Activated CD4-positive, alpha-beta T cell treated with anti-CD3 and anti-CD28 coated beads, Interleukin-2, amount 50 U/mL, for 1 hour (primary cell): Measurements from ENCODE around the gene PLA2G2D.

ENCODE experiments used
- DNase-seq: peaks from one replicate; pipeline ENCODE4 v3.0.0-alpha.2; 2020

PLA2G2D gene

DNA sequence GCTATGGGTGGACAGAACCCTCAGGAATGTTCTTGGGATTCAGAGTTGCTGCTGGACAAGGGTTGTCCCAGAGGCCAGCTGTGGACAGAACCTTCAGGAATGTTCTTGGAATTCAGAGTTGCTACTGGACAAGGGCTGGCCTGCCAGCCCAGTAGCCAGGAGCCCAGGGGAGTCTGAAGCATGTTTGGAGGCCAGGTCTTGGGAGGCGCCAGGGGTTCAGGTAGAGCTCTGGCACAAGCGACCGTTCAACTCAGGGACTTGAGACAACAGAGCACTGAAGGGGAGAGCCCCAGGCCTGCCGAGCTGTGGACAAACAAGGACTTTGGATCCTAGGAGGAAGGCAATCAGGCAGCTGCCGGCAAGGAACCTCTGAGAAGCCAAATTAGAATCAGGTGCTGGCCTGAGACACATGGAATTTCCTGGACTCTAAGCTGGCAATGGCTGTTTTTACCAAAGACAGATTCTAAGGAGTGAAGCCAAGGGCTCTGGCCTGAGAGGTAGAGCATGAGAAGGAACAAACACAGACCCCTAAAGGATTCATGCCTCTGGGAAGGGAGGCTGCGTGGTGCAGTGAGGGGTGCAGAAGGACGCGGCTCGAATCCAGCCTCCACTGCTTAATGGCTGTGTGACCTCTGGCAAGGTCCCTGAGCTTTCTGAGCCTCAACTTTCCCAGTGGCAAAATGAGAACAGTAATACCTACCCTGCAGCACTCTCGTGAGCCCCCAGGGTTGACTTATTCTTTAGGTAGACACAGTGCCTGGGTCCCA, 36.0 kb downstream of the PLA2G2D start:
- no peak for DNase-seq

DNA sequence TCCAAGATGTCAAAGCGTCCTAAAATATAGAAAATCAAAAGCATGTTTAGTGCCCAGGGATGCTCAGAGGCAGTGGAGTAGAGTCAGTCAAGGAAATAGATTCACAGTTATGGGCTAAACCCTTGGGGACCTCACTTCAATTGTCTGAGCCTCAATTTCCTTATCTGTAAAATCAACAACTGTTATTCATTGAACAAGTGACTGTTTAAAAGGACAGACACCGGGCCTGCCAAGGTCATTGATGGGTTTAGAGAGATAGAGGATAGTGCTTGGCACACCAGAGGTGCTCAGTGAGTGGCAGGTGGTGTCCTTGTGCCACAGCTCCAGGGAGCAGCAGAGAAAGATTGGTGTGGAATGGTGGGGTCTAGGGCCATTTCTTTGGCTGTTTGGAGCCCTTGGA, 36.6 kb downstream of the PLA2G2D start:
- no peak for DNase-seq

DNA sequence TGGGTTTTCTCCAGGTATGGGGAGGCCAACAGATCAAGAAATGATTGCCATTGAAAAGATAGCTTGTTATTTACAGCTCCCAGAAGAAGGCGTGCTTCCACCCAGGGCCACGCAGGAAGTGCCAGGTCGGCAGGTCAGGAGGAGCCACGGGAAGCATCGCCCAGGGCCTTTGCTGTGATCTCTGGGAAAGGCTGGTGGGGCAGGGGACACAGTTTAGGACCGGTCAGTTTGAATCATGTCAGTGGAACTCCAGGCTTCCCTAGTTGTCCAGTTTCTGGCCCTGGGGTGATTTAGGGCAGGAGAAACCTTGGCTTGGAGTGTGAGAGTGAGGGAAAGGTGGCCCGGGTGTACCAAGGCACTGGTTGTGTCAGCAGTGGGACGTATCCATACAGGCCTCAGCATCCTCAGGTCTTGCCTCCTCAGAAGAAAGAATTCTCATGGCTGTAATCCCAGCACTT, 38.0 kb downstream of the PLA2G2D start:
- no peak for DNase-seq

DNA sequence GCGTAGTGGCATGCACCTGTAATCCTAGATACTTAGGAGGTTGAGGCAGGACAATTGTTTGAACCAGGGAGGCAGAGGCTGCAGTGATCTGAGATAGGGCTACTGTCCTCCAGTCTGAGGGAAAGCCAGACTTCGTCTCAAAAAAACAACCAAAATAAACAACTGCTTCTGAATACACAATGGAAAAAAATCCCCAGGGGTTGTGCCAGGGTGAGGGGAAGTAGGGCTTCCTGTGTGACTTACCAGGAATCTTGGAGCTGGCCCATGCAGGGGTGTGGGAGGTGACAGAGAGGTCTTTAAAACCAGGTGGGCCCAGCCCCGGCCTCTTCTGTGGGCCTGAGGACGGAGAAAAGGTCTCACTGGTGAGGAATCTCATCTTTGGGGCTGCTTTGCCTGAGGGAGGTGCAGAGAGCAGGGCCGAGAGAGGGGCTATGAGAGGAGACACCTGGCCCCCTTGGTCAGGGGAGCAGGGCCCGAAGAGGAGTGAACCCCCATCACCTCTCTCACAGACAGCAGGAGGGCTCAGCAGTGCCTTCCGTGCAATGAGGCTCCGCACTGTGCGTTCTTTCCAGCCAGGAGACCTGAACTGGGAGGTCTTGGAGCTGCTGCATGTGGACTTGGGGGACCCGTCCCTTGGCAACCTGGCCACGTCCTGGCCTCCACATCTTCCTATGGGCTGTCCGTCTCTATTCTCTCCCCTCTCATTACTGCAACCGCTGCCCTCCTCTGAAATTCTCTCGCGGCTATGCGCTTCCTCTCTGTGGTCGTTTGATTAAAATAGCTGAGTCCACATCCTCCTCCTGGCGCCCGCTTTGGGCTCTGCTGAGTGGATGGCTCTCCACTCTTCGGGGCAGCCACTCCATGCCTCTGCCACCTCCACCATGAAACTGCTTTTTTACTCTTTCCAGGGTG, 38.6 kb downstream of the PLA2G2D start:
- DNase-seq = no peak

DNA sequence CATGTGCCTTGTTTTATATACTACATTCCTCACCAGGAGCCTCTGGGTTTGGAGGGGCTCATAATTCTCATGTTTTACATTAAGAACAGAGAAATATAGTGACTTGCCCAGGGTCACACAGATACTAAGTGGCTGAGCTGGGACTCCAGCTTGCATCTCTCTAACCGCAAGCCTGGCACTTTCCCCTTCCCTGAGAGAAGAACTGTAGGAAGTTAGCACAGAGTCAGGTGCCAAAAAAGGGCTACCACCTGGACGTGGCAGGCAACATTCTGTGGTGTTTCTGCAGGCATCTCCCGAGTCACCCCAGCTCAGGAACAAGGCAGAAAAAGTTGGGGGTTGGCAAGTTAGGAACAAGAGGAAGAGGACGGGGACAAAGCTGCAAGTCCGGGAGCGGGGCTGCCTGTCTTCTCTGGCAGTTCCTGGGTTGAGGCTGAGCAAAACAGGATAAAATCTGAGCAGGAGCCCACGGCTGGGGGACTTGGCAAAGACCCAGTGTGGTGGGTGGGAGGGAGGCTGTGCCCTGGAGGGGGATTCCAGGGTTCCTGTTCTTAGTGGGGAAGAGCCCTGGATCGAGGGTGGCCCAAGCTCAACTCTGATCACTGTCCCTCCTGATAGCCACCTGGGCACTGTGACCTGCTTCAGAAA, 39.6 kb downstream of the PLA2G2D start:
- DNase-seq = no peak

DNA sequence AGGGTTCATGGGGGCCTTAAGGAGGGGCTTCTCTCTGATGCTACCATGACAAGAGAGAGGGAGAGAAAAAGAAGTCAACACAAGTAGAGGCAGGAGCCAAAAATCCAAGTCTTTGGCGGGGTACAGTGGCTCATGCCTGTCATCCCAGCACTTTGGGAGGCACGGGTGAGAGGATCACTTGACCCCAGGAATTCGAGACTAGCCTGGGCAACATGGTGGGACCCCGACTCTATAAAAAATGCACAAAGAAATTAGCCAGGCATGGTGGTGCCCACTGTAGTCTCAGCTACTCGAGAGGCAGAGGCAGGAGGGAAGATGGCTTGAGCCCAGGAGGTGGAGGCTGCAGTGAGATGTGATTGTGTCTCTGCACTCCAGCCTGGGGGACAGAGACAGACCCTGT, 40.6 kb downstream of the PLA2G2D start:
- no peak for DNase-seq

DNA sequence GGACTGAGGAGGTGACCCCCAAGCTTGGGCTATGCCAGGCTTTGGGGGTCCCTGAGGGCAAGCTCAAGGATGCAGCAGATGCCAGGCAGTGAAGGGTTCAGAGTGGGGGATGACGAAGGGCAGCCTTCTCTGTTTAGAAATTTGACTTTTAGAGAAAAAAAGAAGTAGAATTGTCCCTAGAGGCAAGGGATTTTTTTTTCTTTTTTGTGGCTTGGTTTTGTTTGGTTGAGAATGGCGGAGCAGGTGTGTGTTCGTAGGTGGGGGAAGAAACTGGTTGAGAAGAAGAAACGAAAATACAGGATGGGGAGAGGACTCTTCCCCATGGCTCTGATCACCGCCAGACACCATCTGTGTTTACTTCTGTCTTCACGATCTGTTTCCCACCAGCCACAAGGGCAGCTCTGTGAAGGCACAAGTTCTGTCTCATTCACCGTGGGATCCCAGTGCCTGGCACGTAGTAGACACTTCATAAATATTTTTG, 41.1 kb downstream of the PLA2G2D start:
- DNase-seq = no peak

DNA sequence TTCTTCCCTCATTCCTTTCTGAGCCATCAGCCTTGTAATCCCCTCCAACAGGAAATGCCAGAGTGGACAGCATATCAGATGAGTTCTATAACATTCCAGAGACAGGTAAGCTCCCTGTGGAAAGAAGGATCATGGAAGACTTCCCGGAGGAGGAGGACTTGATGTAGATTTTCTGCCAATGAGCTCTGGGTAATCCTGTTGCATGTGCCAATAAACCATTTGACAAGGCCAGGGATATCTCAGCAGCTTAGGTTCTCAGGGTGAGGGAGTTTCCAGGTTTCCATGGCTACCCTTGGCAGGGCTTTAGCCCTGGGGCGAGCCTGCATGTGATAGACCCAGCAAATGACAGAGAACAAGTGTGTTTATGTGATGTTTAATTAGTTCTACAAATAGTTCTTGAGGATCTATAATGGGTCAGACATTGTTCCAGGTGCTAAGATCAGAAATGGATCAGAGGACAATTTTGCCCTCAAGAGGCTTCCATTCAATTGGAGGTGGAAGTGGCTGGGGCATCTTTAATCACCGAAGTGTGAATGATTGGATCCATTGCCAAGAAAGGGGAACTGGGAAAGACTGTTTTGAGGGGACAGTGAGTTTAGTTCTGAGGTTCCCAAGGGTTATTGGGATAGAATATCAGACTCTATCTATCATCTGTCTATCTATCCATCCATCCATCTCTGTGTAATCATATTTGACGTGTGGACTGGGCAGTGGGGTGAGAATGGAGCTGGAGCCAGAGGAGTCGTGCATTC, 42.5 kb downstream of the PLA2G2D start:
- DNase-seq = no peak

DNA sequence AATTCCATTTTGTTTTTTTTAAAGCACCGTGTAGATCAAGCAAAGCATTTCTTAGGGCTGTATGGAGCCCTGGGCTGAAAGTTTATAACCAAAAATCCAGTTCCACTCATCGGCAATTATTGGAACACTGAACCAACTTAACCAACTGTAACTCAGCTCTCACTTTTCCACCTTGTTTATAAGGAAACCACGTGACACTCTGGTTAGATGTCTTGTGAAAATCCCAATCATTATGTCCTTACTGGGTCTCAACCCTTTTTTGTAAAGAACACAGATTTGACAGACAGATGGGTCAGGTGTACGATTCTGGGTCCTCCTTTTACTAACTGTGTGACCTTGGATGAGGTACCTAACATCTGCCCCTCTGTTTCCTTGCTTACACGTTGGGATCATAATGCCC, 43.1 kb downstream of the PLA2G2D start:
- no peak for DNase-seq

DNA sequence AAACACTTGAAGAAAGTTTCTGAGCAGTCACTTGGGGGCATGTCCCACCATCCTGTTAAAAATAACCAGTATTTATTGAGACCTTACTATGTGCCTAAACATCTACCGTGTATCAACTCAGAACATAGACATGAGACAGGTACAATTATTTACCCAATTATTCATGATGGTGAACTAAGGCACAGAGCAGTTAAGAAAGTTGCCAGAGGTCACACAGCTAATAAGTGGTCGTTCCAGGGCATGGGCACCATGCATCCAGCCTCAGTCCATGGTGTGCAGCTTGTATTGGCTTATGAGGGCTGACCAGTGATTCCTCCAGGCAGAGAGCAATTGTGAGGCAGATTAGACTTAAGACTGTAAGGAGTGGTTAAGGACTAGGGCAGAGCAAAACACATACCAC, 44.0 kb downstream of the PLA2G2D start:
- no peak for DNase-seq

DNA sequence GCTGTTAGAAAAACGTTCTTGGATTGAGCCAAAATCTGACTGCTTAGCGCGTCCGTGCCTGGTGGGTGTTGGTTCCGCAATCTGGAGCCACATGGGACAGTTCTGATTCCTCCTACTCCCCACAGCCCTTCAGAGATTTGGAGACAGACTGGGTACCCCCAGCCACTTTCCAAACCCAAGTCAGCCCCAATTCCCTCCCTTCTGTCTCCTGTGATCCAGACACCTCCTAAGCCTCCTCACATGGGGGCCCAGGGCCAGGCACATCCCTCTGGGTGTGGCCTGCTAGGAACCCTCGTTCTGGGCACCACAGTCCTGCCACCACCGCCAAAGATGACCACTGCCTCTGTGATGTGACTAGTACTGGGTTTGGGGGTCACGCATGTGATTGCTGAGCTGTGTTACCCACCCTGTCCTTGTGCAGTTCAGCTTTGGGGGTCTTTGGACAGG, 44.6 kb downstream of the PLA2G2D start:
- no peak for DNase-seq

DNA sequence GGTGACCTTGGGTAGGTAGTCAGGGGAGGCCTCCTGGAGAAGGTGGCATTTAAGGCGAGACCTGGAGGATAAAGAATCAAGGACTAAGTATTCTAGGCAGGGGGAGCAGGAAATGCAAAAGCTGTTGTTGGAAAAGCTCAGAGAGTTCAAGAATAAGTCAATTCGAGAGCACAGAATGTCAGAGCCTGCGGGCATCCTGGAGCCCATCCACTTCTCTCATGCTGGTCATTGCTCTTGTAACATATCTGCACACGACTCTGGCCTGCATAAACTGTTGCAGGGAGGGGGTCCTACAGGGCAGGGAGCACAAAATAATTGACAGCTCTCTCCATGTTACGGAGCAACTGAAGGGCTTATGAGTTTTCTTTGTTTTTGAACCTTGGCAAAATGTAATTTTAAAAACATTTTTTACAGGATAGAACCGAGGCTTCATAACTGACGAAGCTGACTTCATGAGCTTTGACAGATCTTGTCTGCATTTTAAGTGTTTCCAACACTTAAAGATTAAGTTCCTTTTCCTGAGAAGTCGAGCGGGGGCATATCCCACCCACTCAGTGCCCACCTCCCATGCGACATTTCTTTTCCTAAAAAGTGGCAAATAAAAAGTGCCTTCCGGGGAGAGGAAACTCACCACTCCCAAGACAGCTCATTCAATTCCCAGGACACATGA, 45.1 kb downstream of the PLA2G2D start:
- no peak for DNase-seq

DNA sequence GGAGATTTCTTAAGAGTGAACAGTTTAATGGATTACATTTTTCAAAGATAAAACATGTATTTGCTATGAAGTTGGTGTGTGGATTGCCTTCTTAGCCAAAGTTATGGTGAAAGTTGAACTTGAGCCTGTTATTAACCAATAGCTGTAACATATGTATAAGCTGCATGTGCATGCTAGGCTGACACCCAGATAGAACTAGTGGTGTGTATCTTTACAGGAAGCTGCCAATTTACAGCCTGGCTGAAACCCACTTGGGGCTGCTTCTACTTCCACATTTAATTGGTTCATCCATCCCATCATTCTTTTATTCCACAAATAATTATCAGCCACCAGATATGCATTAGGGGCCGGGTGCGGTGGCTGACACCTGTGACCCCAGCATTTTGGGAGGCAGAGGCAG, 46.1 kb downstream of the PLA2G2D start:
- no peak for DNase-seq

DNA sequence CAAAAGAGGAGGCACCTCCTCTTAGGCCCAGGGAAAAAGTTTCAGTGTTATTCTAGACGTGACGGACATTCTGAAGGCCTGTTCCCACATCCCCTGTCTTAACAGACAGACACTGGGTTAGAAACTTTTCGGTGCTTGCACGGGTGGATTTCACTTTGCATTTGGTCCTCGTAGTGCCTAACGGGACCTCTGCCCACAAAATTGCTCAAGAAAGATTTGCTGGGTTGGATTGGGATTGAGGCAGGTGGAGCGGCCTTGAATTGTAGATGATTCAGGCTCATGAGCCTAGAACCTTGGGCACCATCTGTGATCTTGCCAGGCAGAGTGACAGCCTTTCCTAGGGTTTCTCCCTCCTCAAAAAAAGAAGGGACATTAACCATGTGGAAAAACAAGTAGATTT, 46.6 kb downstream of the PLA2G2D start:
- DNase-seq = no peak

DNA sequence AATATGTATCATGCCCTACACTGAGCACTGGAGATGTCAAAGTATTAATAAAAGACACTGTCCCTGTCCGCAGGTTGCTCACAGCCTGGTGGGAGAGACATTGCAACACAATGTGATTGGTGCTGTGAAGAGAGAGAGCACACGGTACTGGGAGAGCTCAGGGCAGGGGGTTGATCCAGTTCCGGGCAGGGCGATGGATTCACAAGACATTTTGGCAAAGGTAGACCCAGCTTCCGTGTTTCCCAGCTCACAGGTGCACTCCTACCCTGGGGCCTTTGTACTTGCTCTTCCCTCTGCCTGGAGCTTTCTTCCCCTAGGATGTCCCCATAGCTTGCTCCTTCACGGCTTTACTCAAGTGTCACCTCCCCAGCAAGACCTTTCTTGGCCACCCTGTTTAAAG, 47.9 kb downstream of the PLA2G2D start:
- no peak for DNase-seq

DNA sequence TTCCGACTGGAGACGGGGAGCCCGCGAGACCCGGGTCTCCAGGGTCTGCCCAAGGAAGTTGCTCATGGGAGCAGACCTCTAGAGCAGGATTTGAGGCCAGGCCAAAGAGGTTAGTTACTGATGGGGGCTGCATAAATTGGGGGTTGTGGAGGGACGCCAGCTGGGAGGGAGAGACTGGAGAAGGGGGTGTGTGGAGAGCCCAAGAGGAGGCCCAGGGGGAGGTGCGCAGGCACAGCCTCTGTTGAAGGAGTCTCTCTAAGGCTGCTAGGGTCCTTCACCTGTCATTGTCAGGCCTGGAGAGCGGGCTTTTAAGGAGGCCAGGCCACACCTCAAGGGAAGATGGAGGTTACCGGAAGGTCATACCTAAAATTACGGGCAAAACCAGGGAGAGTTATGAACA, 49.0 kb downstream of the PLA2G2D start:
- no peak for DNase-seq

DNA sequence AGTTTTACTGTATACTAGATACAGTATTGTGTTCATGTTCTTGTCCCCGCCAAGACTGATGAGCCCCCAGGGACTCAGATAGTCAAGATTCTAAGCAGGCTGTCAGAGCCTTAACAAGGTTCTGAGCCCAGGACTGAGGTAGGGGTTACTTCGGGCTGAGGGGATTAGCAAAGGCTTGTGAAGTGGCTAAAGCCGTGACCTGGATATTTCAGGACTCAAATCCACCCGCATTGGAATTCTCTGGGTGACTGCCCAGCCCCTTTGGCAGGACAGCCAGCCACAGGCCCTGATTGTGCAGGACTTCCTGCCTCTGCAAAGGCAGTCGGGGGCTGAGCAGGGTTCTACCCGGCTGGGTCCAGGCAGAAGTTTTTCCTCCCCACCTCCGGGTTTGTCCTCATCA, 49.5 kb downstream of the PLA2G2D start, which contains the start of gene PLA2G5:
PLA2G5 (plus strand) TSS at position 321 of the 400 bp plus-strand sequence. CDS start 14,637 bp downstream, outside the sequence.
- DNase-seq = no peak

DNA sequence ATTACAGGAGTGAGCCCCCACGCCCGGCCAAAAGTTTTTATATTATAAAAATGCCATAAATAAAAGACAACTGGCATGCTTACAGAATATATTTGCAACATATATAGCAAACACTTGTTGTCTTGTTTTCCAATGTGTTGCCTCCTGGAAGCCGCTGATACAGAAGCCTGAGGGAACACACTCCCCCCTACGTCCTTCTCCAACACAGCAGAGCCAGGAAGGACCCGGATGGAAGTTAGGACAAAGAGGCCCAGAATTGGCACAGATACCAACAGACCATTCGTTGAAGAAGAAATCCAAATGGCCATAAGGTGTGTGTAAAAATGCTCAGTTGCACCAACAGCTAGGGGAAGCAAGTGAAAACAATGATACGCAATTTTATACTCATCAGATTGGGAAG, 50.6 kb downstream of the PLA2G2D start:
- no peak for DNase-seq

DNA sequence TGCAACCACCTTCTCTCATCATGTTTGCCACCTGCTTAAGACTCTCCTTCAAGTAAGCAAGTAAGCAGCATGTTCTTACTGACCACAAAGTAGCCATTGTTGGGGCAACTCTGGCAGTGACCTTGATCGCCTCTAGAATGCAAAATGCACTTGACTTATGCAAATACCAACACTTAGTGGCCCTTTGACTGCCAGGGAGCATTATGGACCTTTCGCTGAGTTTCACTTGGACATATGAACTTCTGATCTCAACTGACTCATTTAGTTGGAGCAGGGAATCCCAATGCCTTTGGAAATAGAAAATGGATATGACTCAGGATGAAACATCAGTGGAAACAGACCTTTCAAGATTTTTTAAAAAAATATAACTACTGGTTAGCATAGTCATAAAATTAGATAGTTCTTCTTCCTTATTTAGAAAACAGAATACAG, 55.5 kb downstream of the PLA2G2D start:
- DNase-seq = no peak
